Vagina (tissue), 2 donors: Measurements from ENCODE around the gene CPT1B. TPM values are rescaled to one million over a fixed set of nuclear protein-coding genes. Genes with fewer than 3 reads are reported as not detected.
"Not testable (repeated sequence)": the region's sequence is repeated elsewhere in the genome, so short reads cannot be mapped to it uniquely, and the experiment has no call there.

ENCODE experiments used
- DNase-seq, 2 donors: peaks; one replicate each; pipeline ENCODE4 v3.0.0-alpha.2; 2017; ENCODE audit errors: extremely low spot score in 2 of 2
- H3K27ac ChIP-seq: fragments of 200-600 bp; sonication (generic); one replicate; pipeline ENCODE4 v1.5.1; 2019
- H3K27me3 ChIP-seq: fragments of 200-600 bp; sonication (generic); one replicate; pipeline ENCODE4 v1.5.1; 2019
- H3K36me3 ChIP-seq, 2 donors: fragments of 200-600 bp; sonication (generic); one replicate each; pipeline ENCODE4 v1.5.1; 2017 to 2019
- H3K4me1 ChIP-seq: fragments of 200-600 bp; sonication (generic); one replicate; pipeline ENCODE4 v1.5.1; 2019
- H3K4me3 ChIP-seq, 2 donors: fragments of 200-600 bp; sonication (generic); 1 replicate in 1 of 2; 2 replicates in 1 of 2; pipeline ENCODE4 v1.5.1; 2016 to 2019
- H3K9me3 ChIP-seq: fragments of 200-600 bp; sonication (generic); one replicate; pipeline ENCODE4 v1.5.1; 2019
- CTCF ChIP-seq, 3 experiments: fragments of 450-650 bp in 2 of 3; fragments of 200-600 bp in 1 of 3; sonication (generic) in 1 of 3; IDR thresholded peaks; one replicate each; pipeline ENCODE4 v1.5.1; 2017 to 2019; ENCODE audit warnings: antibody characterized with exemption in 3 of 3, mild to moderate bottlenecking in 2 of 3, moderate library complexity in 2 of 3
- POLR2A ChIP-seq, 2 donors: fragments of 450-650 bp; IDR thresholded peaks; one replicate each; pipeline ENCODE4 v1.6.1; 2017; ENCODE audit warnings: antibody characterized with exemption in 2 of 2, mild to moderate bottlenecking in 2 of 2, moderate library complexity in 2 of 2
- POLR2AphosphoS5 ChIP-seq, 2 donors: sonication (generic); formaldehyde crosslinking; IDR thresholded peaks; one replicate each; pipeline ENCODE4 v1.9.0; 2017; ENCODE audit warnings: antibody characterized with exemption in 2 of 2, mild to moderate bottlenecking in 2 of 2, low read depth in 1 of 2; ENCODE audit not compliant: insufficient read depth in 1 of 2
- intact Hi-C: fragments of 100-400 bp; cut with DNase I; formaldehyde crosslinking; loops from one replicate; pipeline ENCODE4 v1.15.1; 2023
- total RNA-seq: library from RNA; depleted of rRNA; stranded (reverse); fragments of >200 nt; gene quantifications from one replicate; pipeline ENCODE4 v1.2.3, GENCODE V29; 2016

CPT1B gene
- total RNA-seq, 1 donor from 2014 or later = 29.2 TPM

DNA sequence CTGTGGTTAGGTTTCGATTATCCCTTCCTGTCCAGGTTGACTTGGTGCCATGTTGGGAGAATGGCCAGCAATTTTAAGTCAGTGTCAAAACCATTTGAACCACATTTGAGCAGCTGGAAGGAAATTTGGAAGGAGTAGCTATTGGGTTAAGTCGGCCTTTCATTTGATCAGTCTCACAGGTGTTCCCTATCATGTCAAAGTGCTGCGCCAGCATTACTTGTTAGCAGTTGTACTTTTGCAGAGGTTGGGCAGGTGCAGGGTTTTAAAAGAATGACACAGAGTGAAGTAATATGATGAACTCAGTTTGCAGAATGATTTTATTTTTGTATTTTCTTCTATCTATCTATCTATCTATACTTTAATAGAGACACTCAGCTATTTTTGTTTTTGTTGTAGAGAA lies 42.0 kb downstream of the CPT1B start:
- no peak for DNase-seq
- Histone ChIP-seq H3K9me3 (no peaks in the 10 kb centered on the region), H3K4me1 (peaks cover 40% of the 10 kb centered on the region), H3K4me3 (no peak overlapping the region), H3K27ac (no peak overlapping the region), H3K27me3 (no peaks in the 10 kb centered on the region), H3K36me3 (no peaks in the 10 kb centered on the region)
- intact Hi-C loops = no loop called here
- TF ChIP-seq POLR2AphosphoS5 (IDR thresholded peaks at IDR 0.05; ENCODE audit: insufficient read depth in 1 of 2, low read depth in 1 of 2) (no peak), POLR2A (IDR thresholded peaks at IDR 0.05) (no peak), CTCF (IDR thresholded peaks at IDR 0.05) (no peak)

DNA sequence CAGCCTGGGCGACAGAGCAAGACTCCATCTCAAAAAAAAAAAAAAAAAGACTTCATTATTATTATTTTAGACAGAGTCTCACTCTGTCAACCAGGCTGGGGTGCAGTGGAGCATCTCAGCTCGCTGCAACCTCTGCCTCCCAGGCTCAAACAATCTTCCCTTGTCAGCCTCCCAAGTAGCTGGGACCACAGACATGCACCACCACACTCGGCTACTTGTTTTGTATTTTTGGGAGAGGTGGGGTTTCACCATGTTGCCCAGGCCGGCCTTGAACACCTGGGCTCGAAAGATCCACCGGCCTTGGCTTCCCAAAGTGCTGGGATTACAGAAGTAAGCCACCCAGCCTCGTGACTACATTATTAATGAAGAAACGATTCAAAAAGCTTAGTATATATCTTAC lies 43.1 kb downstream of the CPT1B start:
- H3K27me3 ChIP-seq = no peaks in the 10 kb centered on the region
- TF ChIP-seq POLR2A (IDR thresholded peaks at IDR 0.05) (no peak), CTCF (IDR thresholded peaks at IDR 0.05) (no peak), POLR2AphosphoS5 (IDR thresholded peaks at IDR 0.05; ENCODE audit: insufficient read depth in 1 of 2, low read depth in 1 of 2) (no peak)
- H3K4me3 ChIP-seq = no peak overlapping the region
- no peaks in the 10 kb centered on the region for H3K9me3 ChIP-seq
- intact Hi-C loops = no loop called here
- no peak overlapping the region for H3K27ac ChIP-seq
- no peak for DNase-seq
- no peaks in the 10 kb centered on the region for H3K36me3 ChIP-seq
- peaks cover 42% of the 10 kb centered on the region for H3K4me1 ChIP-seq

DNA sequence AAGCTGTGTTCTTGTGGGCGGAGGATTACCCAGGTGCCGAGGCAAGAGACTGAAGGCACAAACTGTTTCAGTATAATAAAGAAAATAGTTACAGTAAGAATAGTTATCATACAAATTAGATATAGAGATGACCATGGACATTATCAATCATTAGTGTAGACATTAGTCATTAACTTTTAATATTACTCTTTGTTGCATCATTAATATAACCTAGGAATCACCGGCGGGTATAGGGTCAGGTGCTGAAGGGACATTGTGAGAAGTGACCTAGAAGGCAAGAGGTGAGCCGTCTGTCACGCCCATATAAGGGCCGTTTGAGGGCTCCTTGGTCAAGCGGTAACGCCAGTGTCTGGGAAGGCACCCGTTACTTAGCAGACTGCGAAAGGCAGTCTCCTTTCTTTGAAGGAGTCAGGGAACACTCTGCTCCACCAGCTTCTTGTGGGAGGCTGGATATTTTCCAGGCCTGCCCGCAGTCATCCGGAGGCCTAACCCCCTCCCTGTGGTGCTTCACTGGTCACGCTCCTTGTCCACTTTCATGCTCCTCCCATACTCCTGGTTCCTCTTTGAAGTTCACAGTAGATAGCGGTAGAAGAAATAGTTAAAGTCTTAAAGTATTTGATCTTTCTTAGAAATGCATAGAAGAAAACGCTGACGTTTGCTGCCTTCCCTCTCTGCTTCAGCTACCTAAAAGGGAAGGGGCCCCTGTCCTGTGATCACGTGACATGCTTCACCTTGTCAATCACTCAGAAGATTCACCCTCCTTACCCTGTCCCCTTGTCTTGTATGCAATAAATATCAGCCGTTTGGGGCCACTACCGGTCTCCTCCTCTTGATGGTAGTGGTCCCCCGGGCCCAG lies 44.1 kb downstream of the CPT1B start:
- intact Hi-C loops, H3K27me3 ChIP-seq, H3K36me3 ChIP-seq, DNase-seq, H3K27ac ChIP-seq, H3K9me3 ChIP-seq, H3K4me3 ChIP-seq: not testable (repeated sequence)
- TF ChIP-seq POLR2A (IDR thresholded peaks at IDR 0.05) = peak in 1 of 2 donors; percentile 25
- H3K4me1 ChIP-seq = peaks cover 40% of the 10 kb centered on the region

DNA sequence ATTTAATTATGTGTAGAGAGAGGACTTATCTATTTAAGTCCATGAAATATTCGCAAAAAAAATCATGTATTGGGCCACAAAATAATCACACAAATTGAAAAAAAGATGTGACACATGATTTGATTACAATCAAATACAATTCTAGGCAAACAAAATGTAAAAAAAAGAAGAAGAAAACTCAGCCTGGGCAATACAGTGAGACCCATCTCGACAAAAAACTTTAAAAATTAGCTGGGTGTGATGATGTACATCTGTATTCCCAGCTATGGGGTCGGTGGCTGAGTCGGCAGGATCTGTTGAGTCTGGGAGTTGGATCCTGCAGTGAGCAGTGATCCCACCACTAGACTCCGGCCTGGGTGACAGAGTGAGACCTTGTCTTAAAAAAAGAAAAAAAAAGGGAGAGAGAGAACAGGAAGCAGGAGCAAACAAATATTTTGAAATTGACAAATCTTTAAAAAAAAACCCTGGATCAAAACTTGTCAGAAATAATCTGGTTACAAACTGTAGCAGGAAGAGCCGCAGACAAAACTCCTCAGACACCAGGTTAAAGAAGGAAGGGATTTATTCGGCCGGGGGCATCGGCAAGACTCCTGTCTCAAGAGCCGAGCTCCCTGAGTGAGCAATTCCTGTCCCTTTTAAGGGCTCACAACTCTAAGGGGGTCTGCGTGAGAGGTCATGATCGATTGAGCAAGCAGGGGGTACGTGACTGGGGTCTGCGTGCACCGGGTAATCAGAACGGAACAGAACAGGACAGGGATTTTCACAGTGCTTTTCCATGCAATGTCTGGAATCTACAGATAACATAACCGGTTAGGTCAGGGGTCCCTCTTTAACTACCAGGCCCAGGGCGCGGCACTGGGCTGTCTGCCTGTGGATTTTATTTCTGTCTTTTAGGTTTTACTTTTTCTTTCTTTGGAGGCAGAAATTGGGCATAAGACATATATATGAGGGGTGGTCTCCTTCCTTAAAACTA lies 45.1 kb downstream of the CPT1B start:
- Histone ChIP-seq H3K4me3 (no peak overlapping the region), H3K9me3 (no peaks in the 10 kb centered on the region), H3K36me3 (no peaks in the 10 kb centered on the region), H3K27ac (no peak overlapping the region), H3K27me3 (no peaks in the 10 kb centered on the region), H3K4me1 (peaks cover 37% of the 10 kb centered on the region)
- intact Hi-C loops = no loop called here
- no peak for TF ChIP-seq POLR2AphosphoS5 (IDR thresholded peaks at IDR 0.05; ENCODE audit: insufficient read depth in 1 of 2, low read depth in 1 of 2)
- no peak for TF ChIP-seq POLR2A (IDR thresholded peaks at IDR 0.05)
- no peak for TF ChIP-seq CTCF (IDR thresholded peaks at IDR 0.05)
- DNase-seq = no peak

- intact Hi-C loops = no loop called here
Measured at GRCh38 chr22:50531962-50532674, 46.1 kb downstream of the CPT1B start.

More at GRCh38 chr22:50531962-50532674, 46.1 kb downstream of the CPT1B start:
- H3K4me3 ChIP-seq = peak overlapping the region; percentile 58 to 60
- H3K27ac ChIP-seq = peak overlapping the region; percentile 96
- DNase-seq = peak in 1 of 2 donors; percentile 88
- peaks cover 39% of the 10 kb centered on the region for H3K4me1 ChIP-seq
- H3K36me3 ChIP-seq = no peaks in the 10 kb centered on the region
- H3K9me3 ChIP-seq = no peaks in the 10 kb centered on the region
- peak in 1 of 2 donors; percentile 73 for TF ChIP-seq POLR2AphosphoS5 (IDR thresholded peaks at IDR 0.05; ENCODE audit: insufficient read depth in 1 of 2, low read depth in 1 of 2)
- no peak for TF ChIP-seq CTCF (IDR thresholded peaks at IDR 0.05)
- peak in 1 of 2 donors; percentile 10 for TF ChIP-seq POLR2A (IDR thresholded peaks at IDR 0.05)
- H3K27me3 ChIP-seq = no peaks in the 10 kb centered on the region
